ENCODE data around the gene FHL1.

Gene FHL1

DNA sequence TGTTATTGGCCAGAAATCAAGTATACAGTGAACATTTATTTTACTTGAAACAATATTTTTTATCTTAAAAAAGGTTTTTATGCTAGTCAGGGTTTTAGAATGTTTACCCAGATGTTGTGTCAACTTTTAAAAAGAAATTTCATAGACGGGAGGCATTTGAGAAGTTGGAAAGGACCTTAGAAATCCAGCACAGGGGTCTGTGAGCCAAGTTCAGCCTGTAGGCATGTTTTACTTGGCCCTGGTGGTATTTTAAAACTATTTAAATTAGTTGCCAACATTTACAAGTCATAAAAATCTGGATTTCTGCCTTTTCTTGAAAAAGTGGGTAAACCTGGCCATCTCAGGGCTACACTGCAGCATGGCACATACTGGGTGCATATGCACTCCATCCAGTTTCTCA, 25.5 kb upstream of the FHL1 start:
- Histone ChIP-seq H3K9me3 (ENCODE audit: control insufficient read depth, low read length) (no peaks in the 10 kb centered on the region), H3K36me3 (ENCODE audit: control insufficient read depth, insufficient read depth, low read length) (no peaks in the 10 kb centered on the region), H3K4me1 (ENCODE audit: control insufficient read depth, insufficient read depth, low read length) (no peaks in the 10 kb centered on the region), H3K27me3 (ENCODE audit: control insufficient read depth, insufficient read depth, low read length, poor library complexity, severe bottlenecking) (no peaks in the 10 kb centered on the region), H3K4me3 (ENCODE audit: insufficient read depth, low read depth, low read length) (no peak overlapping the region), H3K27ac (ENCODE audit: insufficient read depth, low read depth, low read length, poor library complexity, severe bottlenecking) (no peak overlapping the region)
- 95 to 100% methylated on average over 1 of the region's 1 CpG for WGBS, 2 experiments

- Histone ChIP-seq H3K9me3 (ENCODE audit: control insufficient read depth, low read length) (no peaks in the 10 kb centered on the region), H3K4me1 (ENCODE audit: control insufficient read depth, insufficient read depth, low read length) (no peaks in the 10 kb centered on the region), H3K36me3 (ENCODE audit: control insufficient read depth, insufficient read depth, low read length) (no peaks in the 10 kb centered on the region), H3K27me3 (ENCODE audit: control insufficient read depth, insufficient read depth, low read length, poor library complexity, severe bottlenecking) (no peaks in the 10 kb centered on the region), H3K4me3 (ENCODE audit: insufficient read depth, low read depth, low read length) (no peak overlapping the region), H3K27ac (ENCODE audit: insufficient read depth, low read depth, low read length, poor library complexity, severe bottlenecking) (no peak overlapping the region)
- WGBS, 2 experiments: 81 to 83% methylated on average over 2 of the region's 2 CpGs
These were observed 25.1 kb upstream of the FHL1 start for GRCh38 chrX:136122207-136122606.

DNA sequence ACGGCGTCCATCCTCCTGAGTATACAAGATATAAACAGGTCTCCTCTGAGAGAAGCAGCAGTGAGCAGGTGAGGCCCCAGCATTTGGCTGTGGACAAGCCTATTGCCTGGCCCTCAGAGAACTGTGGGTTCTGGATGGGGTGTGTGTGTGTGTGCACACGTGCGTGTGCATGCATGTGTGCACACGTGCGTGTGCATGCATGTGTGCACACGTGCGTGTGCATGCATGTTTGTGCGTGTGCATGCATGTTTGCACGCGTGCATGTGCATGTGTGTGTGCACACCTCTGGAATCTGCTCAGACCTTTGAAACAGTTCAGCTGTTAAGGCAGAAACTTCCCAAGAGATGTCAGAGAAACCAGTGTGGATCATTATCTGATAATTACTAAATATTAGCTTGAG, 22.2 kb upstream of the FHL1 start:
- Histone ChIP-seq H3K36me3 (ENCODE audit: control insufficient read depth, insufficient read depth, low read length) (no peaks in the 10 kb centered on the region), H3K4me3 (ENCODE audit: insufficient read depth, low read depth, low read length) (no peak overlapping the region), H3K27me3 (ENCODE audit: control insufficient read depth, insufficient read depth, low read length, poor library complexity, severe bottlenecking) (no peaks in the 10 kb centered on the region), H3K27ac (ENCODE audit: insufficient read depth, low read depth, low read length, poor library complexity, severe bottlenecking) (no peak overlapping the region), H3K9me3 (ENCODE audit: control insufficient read depth, low read length) (no peaks in the 10 kb centered on the region), H3K4me1 (ENCODE audit: control insufficient read depth, insufficient read depth, low read length) (no peaks in the 10 kb centered on the region)
- WGBS, 2 experiments: 95 to 98% methylated on average over 11 of the region's 11 CpGs

GRCh38 chrX:136126371-136126770, 21.0 kb upstream of the FHL1 start:
- WGBS, 2 experiments: 74 to 76% methylated on average over 5 to 6 of the region's 6 CpGs
- no peaks in the 10 kb centered on the region for H3K9me3 ChIP-seq (ENCODE audit: control insufficient read depth, low read length)
- H3K27me3 ChIP-seq (ENCODE audit: control insufficient read depth, insufficient read depth, low read length, poor library complexity, severe bottlenecking): no peaks in the 10 kb centered on the region
- no peaks in the 10 kb centered on the region for H3K4me1 ChIP-seq (ENCODE audit: control insufficient read depth, insufficient read depth, low read length)
- H3K4me3 ChIP-seq (ENCODE audit: insufficient read depth, low read depth, low read length): no peak overlapping the region
- no peak overlapping the region for H3K27ac ChIP-seq (ENCODE audit: insufficient read depth, low read depth, low read length, poor library complexity, severe bottlenecking)
- H3K36me3 ChIP-seq (ENCODE audit: control insufficient read depth, insufficient read depth, low read length): no peaks in the 10 kb centered on the region

GRCh38 chrX:136126872-136127406, 20.4 kb upstream of the FHL1 start:
- H3K27me3 ChIP-seq (ENCODE audit: control insufficient read depth, insufficient read depth, low read length, poor library complexity, severe bottlenecking): no peaks in the 10 kb centered on the region
- WGBS, 2 experiments: 80 to 89% methylated on average over 3 of the region's 3 CpGs
- H3K36me3 ChIP-seq (ENCODE audit: control insufficient read depth, insufficient read depth, low read length): no peaks in the 10 kb centered on the region
- no peak overlapping the region for H3K4me3 ChIP-seq (ENCODE audit: insufficient read depth, low read depth, low read length)
- no peaks in the 10 kb centered on the region for H3K9me3 ChIP-seq (ENCODE audit: control insufficient read depth, low read length)
- no peaks in the 10 kb centered on the region for H3K4me1 ChIP-seq (ENCODE audit: control insufficient read depth, insufficient read depth, low read length)
- H3K27ac ChIP-seq (ENCODE audit: insufficient read depth, low read depth, low read length, poor library complexity, severe bottlenecking): no peak overlapping the region

DNA sequence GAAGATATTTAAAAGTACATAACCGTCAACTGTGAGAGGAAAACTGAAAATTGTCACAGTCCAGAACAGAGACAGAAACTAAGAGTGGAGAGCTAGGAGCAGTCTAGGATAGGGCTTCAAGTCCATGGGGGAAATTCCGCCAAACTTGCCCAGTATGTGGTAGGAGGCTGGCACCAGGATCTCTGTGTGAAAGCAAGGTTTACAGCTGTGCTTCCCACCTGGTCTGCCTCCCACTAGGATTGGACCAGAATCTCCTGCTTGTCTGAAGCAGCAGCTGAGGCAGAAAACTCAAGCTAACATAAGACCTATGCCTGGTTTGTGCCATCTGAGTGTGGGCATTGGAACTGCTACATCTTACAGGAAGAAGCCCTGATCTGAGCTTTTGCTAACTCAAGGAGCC, 18.6 kb upstream of the FHL1 start:
- H3K27me3 ChIP-seq (ENCODE audit: control insufficient read depth, insufficient read depth, low read length, poor library complexity, severe bottlenecking): no peaks in the 10 kb centered on the region
- no peaks in the 10 kb centered on the region for H3K4me1 ChIP-seq (ENCODE audit: control insufficient read depth, insufficient read depth, low read length)
- H3K9me3 ChIP-seq (ENCODE audit: control insufficient read depth, low read length): no peaks in the 10 kb centered on the region
- no peak overlapping the region for H3K27ac ChIP-seq (ENCODE audit: insufficient read depth, low read depth, low read length, poor library complexity, severe bottlenecking)
- WGBS, 2 experiments: 92% methylated on average over 2 of the region's 2 CpGs
- H3K36me3 ChIP-seq (ENCODE audit: control insufficient read depth, insufficient read depth, low read length): no peaks in the 10 kb centered on the region
- H3K4me3 ChIP-seq (ENCODE audit: insufficient read depth, low read depth, low read length): no peak overlapping the region

DNA sequence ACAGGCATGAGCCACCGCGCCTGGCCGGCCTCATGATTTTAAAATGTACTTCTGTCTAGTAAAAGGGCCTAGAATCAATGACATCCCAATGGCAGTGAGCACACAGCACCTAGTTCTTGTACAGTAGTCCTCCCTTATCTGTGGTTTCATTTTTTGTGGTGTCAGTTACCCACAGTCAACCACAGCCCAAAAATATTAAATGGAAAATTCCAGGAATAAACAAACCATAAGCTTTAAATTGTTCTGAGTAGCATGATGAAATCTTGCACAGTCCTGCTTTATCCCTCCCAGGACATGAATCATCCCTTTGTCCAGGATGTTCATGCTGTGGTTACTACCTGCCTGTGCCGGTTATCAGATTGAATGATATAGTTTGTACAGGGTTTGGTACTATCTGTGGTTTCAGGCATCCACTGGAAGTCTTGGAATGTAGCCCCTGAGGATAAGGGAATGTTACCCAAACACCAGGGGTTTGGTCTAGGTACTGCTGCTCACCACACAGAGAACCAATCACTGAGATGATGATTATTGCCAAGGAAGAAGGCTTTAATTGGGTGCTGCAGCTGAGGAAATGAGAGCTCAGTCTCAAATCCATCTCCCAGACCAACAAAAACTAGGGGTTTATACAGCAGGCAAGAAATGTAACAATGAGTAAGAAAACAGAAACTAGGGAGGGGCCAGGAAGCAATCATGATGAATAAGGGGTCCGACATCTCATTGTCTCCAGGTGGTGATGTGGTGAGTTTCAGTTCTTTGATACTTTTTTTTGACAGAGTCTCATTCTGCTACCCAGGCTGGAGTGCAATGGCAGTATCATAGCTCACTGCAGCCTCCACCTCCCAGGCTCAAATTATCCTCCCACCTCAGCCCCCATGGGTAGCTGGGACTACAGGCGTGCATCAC, 16.2 kb upstream of the FHL1 start:
- no peak overlapping the region for H3K4me3 ChIP-seq (ENCODE audit: insufficient read depth, low read depth, low read length)
- H3K4me1 ChIP-seq (ENCODE audit: control insufficient read depth, insufficient read depth, low read length): no peaks in the 10 kb centered on the region
- H3K27me3 ChIP-seq (ENCODE audit: control insufficient read depth, insufficient read depth, low read length, poor library complexity, severe bottlenecking): no peaks in the 10 kb centered on the region
- WGBS, 2 experiments: 72 to 77% methylated on average over 5 of the region's 6 CpGs
- H3K27ac ChIP-seq (ENCODE audit: insufficient read depth, low read depth, low read length, poor library complexity, severe bottlenecking): no peak overlapping the region
- no peaks in the 10 kb centered on the region for H3K36me3 ChIP-seq (ENCODE audit: control insufficient read depth, insufficient read depth, low read length)
- H3K9me3 ChIP-seq (ENCODE audit: control insufficient read depth, low read length): no peaks in the 10 kb centered on the region

DNA sequence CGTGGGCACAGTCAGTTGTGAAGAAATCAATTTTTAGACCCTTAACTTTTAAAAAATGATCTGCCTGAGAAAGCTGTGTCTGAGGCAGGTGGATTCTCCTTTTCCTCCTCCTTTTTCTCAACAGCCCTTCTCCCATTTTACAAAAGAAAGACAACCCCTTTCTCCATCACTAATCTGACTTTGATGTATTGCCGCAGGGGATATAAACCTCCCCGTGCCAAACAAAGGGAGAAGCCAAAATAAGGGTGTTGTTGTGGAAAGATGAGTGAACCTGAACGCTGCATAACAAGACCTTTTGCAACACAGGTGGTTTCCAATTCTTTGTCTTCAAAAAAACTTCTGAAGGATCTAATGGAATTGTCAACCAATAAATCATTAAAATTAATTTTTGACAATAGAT, 8.4 kb upstream of the FHL1 start:
- no peak overlapping the region for H3K27ac ChIP-seq (ENCODE audit: insufficient read depth, low read depth, low read length, poor library complexity, severe bottlenecking)
- H3K36me3 ChIP-seq (ENCODE audit: control insufficient read depth, insufficient read depth, low read length): no peaks in the 10 kb centered on the region
- H3K9me3 ChIP-seq (ENCODE audit: control insufficient read depth, low read length): no peaks in the 10 kb centered on the region
- H3K4me1 ChIP-seq (ENCODE audit: control insufficient read depth, insufficient read depth, low read length): no peaks in the 10 kb centered on the region
- no peak overlapping the region for H3K4me3 ChIP-seq (ENCODE audit: insufficient read depth, low read depth, low read length)
- 43 to 86% methylated on average over 1 to 4 of the region's 4 CpGs for WGBS, 2 experiments
- H3K27me3 ChIP-seq (ENCODE audit: control insufficient read depth, insufficient read depth, low read length, poor library complexity, severe bottlenecking): no peaks in the 10 kb centered on the region

DNA sequence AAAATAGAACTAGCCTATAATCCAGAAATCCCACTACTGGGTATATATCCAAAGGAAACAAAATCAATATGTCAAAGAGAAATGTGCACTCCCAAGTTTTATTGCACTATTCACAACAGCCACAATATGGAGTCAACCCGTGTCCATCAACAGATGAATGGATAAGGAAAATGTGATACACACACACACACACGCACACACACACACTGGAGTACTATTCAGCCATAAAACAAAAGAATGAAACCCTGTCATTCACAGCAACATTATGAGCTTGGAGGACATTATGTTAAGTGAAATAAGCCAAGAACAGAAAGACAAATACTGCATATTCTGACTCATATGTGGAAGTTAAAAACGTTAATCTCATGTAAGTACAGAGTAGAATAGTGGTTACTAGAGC, 5.8 kb upstream of the FHL1 start:
- Histone ChIP-seq H3K4me3 (ENCODE audit: insufficient read depth, low read depth, low read length) (no peak overlapping the region), H3K4me1 (ENCODE audit: control insufficient read depth, insufficient read depth, low read length) (no peaks in the 10 kb centered on the region), H3K27ac (ENCODE audit: insufficient read depth, low read depth, low read length, poor library complexity, severe bottlenecking) (no peak overlapping the region), H3K27me3 (ENCODE audit: control insufficient read depth, insufficient read depth, low read length, poor library complexity, severe bottlenecking) (peaks cover 16% of the 10 kb centered on the region), H3K36me3 (ENCODE audit: control insufficient read depth, insufficient read depth, low read length) (no peaks in the 10 kb centered on the region), H3K9me3 (ENCODE audit: control insufficient read depth, low read length) (no peaks in the 10 kb centered on the region)
- WGBS, 2 experiments: 86 to 88% methylated on average over 2 of the region's 3 CpGs

DNA sequence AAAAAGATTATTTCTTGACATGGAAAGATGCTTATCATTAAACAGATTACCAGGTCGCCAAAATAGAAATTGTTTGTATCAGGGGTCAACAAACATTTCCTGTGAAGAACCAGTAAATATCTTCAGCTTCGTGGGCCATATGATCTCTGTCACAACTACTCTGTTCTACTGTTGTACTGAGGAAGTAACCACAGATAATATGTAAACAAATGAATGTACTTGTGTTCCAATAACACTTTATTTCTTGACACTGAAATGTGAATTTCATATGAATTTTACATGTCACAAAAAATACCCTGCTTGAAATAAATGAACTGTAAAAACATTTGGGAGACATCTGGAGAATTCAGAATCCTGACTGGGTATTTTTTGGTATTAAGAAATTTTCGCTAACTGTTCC, 4.7 kb upstream of the FHL1 start:
- no peaks in the 10 kb centered on the region for H3K4me1 ChIP-seq (ENCODE audit: control insufficient read depth, insufficient read depth, low read length)
- H3K9me3 ChIP-seq (ENCODE audit: control insufficient read depth, low read length): no peaks in the 10 kb centered on the region
- no peak overlapping the region for H3K4me3 ChIP-seq (ENCODE audit: insufficient read depth, low read depth, low read length)
- peaks cover 19% of the 10 kb centered on the region for H3K27me3 ChIP-seq (ENCODE audit: control insufficient read depth, insufficient read depth, low read length, poor library complexity, severe bottlenecking)
- H3K27ac ChIP-seq (ENCODE audit: insufficient read depth, low read depth, low read length, poor library complexity, severe bottlenecking): no peak overlapping the region
- H3K36me3 ChIP-seq (ENCODE audit: control insufficient read depth, insufficient read depth, low read length): no peaks in the 10 kb centered on the region
- WGBS, 2 experiments: 90 to 91% methylated on average over 2 to 3 of the region's 3 CpGs
